Stimulated activated effector memory CD8-positive, alpha-beta T cell treated with anti-CD3 and anti-CD28 coated beads, Interleukin-12 subunit alpha, Interleukin-12 subunit beta, amount 100 ng/mL, for 72 hours (primary cell): ENCODE data around the gene CLTCL1.
"Not testable (repeated sequence)": the region's sequence is repeated elsewhere in the genome, so short reads cannot be mapped to it uniquely, and the experiment has no call there.

Experiments
- ATAC-seq: fragments of 150-1000 bp; cut with Tn5 transposase; 2 replicates; pipeline ENCODE4 v1.10.0; 2021
- DNase-seq, 2 donors: peaks; one replicate each; pipeline ENCODE4 v3.0.0; 2021 to 2022; ENCODE audit warnings: low spot score in 2 of 2
- H3K27ac Mint-ChIP-seq: one replicate; pipeline ENCODE4 v1.8.0; 2022; ENCODE audit warnings: mild to moderate bottlenecking, mixed read lengths
- H3K36me3 Mint-ChIP-seq: one replicate; pipeline ENCODE4 v1.8.0; 2022; ENCODE audit warnings: mild to moderate bottlenecking, mixed read lengths
- H3K4me1 Mint-ChIP-seq: one replicate; pipeline ENCODE4 v1.8.0; 2022; ENCODE audit warnings: mixed read lengths
- H3K4me3 Mint-ChIP-seq: one replicate; pipeline ENCODE4 v1.8.0; 2022; ENCODE audit warnings: mild to moderate bottlenecking, mixed read lengths
- H3K9me3 Mint-ChIP-seq: one replicate; pipeline ENCODE4 v1.8.0; 2022; ENCODE audit warnings: mixed read lengths

The CLTCL1 gene

DNA sequence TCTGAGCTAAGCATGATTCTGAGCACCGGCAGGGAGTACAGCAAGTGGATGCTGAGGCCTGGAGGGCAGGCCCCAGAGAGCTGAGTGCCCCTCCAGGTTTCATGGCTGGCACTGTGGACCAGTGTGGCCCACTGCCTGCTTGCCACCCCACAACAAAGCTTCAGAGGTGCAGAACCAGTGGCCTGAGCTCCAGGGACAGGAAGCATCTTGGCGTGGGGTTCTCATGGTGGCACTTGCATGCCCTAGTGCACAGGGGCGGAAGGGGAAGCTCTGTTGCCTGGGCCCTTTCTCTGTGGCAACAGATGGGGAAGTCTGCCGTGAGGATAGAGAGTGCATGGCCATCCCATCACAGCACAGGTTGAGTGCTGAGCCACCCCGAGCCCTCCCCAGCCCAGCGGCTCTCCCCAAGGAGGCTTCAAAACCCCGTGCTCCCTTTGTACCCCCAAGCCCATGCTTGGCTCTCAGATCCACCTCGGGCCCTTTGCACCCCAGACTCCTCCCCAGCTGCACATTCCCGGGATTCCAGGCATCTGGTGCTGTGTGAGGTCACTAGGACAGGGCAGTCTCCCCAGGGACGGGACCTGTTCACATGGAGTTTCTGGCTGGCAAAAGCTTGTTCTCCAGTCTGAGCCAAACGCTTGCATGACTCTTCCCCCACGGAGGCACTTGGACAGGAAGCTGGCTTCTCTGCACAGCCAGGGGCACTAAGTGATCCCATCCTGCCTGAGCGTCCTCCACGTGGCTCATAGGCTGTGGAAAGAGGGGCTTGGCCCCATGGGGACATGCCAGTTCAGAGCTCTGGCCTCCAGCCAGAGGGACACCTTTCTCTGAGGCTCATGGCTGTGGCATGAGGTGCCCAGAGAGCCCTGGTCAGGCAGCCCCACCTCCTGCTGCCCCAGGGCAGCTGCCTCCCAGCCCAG lies 117.2 kb downstream of the CLTCL1 start:
- Mint-ChIP-seq H3K4me1 (peaks cover 45% of the 10 kb centered on the region), H3K9me3 (no peaks in the 10 kb centered on the region), H3K27ac (no peak overlapping the region), H3K4me3 (no peak overlapping the region), H3K36me3 (peaks cover 17% of the 10 kb centered on the region)
- DNase-seq, result no peak
- ATAC-seq, result no peak

- H3K4me1 Mint-ChIP-seq, result peaks cover 52% of the 10 kb centered on the region
These were observed 118.2 kb downstream of the CLTCL1 start for GRCh38 chr22:19173047-19174035.

GRCh38 chr22:19172213-19173046 lies 119.1 kb downstream of the CLTCL1 start:
- Mint-ChIP-seq H3K36me3 (peaks cover 17% of the 10 kb centered on the region), H3K4me3 (peak overlapping the region; percentile 94), H3K4me1 (peaks cover 53% of the 10 kb centered on the region), H3K27ac (peak overlapping the region; percentile 96), H3K9me3 (no peaks in the 10 kb centered on the region)
- ATAC-seq (no peak), DNase-seq (no peak)

More at GRCh38 chr22:19173047-19174035, 118.2 kb downstream of the CLTCL1 start:
- Mint-ChIP-seq H3K4me3 (peak overlapping the region; percentile 94), H3K36me3 (peaks cover 17% of the 10 kb centered on the region), H3K9me3 (no peaks in the 10 kb centered on the region), H3K27ac (peak overlapping the region; percentile 96)
- DNase-seq, result no peak
- ATAC-seq, result no peak

DNA sequence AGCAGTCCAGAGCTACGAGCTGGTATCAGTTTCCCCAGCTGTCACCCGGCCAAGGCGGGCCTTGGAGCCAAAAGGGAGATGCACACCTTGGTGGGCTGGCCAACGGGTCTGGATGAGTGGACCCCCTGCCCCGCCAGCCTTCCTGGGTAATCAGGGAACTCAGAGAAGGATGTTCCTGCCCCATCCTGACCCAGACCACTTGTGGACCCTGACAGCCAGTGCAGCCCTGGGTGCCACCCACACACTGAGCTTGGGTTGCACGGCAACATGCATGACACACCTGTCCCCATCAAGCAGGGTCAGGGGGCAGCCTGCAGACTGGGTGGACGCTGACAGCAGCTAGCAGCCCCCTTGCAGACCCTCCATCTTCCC lies 121.6 kb downstream of the CLTCL1 start:
- ATAC-seq (no peak), DNase-seq (no peak)
- H3K27ac Mint-ChIP-seq, result no peak overlapping the region
- H3K36me3 Mint-ChIP-seq, result peaks cover 17% of the 10 kb centered on the region
- peak overlapping the region; percentile 94 for H3K4me3 Mint-ChIP-seq
- H3K4me1 Mint-ChIP-seq, result peaks cover 46% of the 10 kb centered on the region
- H3K9me3 Mint-ChIP-seq, result no peaks in the 10 kb centered on the region

DNA sequence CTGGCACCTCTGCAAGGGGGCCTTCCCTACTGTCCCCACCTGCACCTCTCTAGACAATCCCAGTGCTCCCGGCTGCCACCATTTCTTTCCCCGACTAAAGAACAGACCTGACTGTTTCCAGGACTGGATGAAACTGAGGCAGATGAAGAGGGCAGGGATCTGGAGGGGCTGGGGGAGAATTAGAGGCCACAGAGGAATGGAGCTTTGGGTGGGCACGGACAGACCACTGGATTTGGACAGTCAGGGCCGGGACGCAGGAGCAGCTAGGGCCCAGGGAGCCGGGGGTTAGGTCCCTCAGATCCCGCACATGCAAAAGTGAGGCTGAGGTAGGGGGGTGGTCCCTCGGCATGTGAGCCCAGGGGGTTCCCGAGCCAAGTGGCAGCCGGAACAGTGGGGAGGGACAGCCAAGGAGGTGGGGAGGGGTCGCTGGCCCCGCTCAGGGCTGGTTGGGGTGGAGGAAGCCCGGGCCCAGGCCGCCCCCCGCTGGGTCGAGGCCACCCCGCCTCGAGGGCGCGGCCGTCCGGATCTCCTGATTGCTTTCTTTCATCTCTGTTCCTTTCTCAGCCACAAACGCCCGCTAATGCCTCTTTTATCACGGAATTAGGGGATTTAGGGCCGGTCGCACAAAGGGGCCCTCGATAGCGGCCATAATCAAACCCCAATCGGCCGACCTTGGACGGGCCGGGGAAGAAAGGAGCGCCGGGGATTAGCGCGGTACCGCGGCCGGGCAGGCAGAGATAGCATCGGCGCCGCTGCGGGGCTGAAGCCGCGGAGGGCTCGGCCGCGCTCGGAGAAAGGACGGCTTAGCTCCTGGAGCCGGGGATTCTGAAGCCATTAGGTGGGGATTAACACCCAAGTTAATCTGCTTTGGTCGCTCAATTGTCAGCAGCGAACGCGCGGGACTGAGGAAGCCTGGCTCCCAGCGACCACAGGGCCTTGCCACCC lies 122.2 kb downstream of the CLTCL1 start:
- DNase-seq (no peak), ATAC-seq (no peak)
- H3K27ac Mint-ChIP-seq, result no peak overlapping the region
- peak overlapping the region; percentile 94 for H3K4me3 Mint-ChIP-seq
- peaks cover 17% of the 10 kb centered on the region for H3K36me3 Mint-ChIP-seq
- no peaks in the 10 kb centered on the region for H3K9me3 Mint-ChIP-seq
- peaks cover 46% of the 10 kb centered on the region for H3K4me1 Mint-ChIP-seq

- Mint-ChIP-seq H3K4me3 (peak overlapping the region; percentile 94), H3K36me3 (peaks cover 13% of the 10 kb centered on the region), H3K4me1 (peaks cover 36% of the 10 kb centered on the region), H3K27ac (no peak overlapping the region), H3K9me3 (no peaks in the 10 kb centered on the region)
- no peak for DNase-seq
- ATAC-seq, result no peak
These were observed 123.2 kb downstream of the CLTCL1 start for GRCh38 chr22:19168088-19168890.

DNA sequence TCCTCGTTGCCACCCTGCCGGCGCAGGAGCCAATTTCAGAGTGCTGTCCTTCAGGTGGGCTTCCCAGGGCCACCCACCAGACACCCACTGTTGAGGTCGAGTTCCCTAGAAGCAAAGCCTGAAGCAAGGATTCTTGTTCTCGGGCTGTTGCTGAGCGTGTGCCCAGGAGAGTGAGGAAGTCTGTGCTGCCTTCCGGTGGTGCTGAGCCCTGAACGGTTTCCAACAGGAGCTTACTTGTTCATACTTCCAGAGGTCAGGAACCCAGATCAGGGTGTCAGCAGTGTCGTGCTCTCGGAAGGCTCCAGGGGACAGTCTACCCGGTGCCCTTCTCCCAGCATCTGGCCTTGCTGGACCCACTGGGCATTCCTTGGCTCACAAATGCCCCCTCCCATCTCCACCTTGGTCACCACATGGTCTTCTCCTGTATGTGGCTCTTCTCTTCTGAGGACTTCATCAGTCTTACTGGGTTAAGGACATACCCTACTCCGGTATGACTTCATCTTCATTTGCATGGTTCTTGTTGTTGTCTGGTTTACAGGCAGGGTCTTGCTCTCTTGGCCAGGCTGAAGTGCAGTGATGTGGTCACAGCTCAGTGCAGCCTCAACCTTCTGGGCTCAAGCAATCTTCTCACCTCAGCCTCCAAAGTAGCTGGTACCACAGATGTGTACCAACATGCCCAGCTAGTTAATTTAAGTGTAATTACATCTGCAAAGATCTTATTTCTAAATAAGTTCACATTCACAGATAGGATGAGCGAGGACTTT lies 124.2 kb downstream of the CLTCL1 start:
- Mint-ChIP-seq H3K36me3 (peaks cover 9% of the 10 kb centered on the region), H3K9me3 (no peaks in the 10 kb centered on the region), H3K4me3 (no peak overlapping the region), H3K27ac (no peak overlapping the region), H3K4me1 (peaks cover 26% of the 10 kb centered on the region)
- DNase-seq, result no peak
- no peak for ATAC-seq

DNA sequence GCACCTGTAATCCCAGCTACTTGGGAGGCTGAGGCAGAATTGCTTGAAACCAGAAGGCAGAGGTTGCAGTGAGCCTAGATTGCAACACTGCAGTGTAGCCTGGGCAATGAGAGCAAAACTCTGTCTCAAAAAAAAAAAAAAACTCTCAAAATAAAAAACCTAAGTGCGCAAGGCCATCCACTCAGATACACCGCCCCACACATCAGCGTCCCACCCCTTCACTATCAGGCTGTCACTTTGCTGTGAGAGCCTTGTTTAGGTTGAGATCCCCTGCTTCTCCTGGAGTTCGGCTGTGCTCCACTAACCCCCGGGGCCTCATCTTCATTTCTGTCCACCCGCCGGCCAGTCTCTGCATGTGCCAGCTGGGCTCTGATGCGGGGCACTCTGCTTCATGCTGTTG lies 125.1 kb downstream of the CLTCL1 start:
- Mint-ChIP-seq H3K9me3 (no peaks in the 10 kb centered on the region), H3K27ac (no peak overlapping the region), H3K36me3 (peaks cover 9% of the 10 kb centered on the region), H3K4me3 (no peak overlapping the region), H3K4me1 (peaks cover 22% of the 10 kb centered on the region)
- no peak for ATAC-seq
- DNase-seq, result no peak

GRCh38 chr22:19164425-19164824 lies 127.1 kb downstream of the CLTCL1 start:
- no peaks in the 10 kb centered on the region for H3K36me3 Mint-ChIP-seq
- no peaks in the 10 kb centered on the region for H3K9me3 Mint-ChIP-seq
- H3K4me3 Mint-ChIP-seq, result no peak overlapping the region
- DNase-seq (no peak), ATAC-seq (no peak)
- peaks cover 10% of the 10 kb centered on the region for H3K4me1 Mint-ChIP-seq
- H3K27ac Mint-ChIP-seq, result no peak overlapping the region

GRCh38 chr22:19158649-19159048 lies 132.9 kb downstream of the CLTCL1 start:
- not testable (repeated sequence) for H3K4me3 Mint-ChIP-seq, H3K9me3 Mint-ChIP-seq, DNase-seq, H3K27ac Mint-ChIP-seq, ATAC-seq, H3K4me1 Mint-ChIP-seq, H3K36me3 Mint-ChIP-seq

GRCh38 chr22:19156109-19156508 lies 135.4 kb downstream of the CLTCL1 start:
- ATAC-seq, H3K27ac Mint-ChIP-seq, H3K36me3 Mint-ChIP-seq, H3K9me3 Mint-ChIP-seq, H3K4me3 Mint-ChIP-seq, H3K4me1 Mint-ChIP-seq, DNase-seq: not testable (repeated sequence)

DNA sequence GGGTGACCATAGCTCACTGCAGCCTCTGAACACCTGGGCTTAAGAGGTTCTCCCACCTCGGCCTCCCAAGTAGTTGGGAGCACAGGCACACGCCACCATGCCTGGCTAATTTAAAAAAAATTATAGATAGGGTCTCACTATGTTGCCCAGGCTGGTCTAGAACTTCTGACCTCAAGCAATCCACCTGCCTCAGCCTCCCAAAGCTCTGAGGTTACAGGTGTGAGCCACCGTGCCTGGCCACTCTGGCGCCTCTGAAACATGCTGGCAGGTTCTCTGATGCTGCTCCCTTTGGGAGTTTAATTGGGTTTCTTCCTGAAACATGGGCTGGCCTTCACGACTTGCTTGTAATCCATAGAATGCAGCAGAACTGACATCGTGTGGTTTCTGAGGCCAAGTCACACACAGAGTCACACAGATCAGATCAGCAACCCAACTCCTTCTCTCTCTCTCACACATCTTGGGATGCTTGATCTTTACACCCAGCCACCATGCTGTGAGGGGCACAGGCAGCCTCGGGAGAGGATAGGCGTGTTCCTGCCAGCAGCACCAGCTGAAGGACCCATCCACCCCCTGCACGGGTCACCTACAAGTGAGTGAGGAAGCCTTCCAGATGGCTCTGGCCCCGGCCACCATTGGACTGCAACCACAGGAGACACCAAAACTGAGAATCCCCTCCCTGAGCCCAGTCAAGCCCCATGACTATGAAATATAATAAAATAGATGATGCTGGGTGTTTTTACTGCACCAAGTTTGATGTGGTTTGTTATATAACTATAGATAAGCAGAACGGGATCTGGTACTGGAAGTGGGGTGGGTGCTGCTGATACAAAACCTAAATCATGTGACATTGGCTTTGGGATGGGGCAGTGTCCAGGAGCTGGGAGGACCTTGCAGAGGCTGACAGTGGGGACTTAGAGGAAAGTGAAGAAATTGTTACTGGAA lies 138.3 kb downstream of the CLTCL1 start:
- ATAC-seq, result no peak
- Mint-ChIP-seq H3K36me3 (no peaks in the 10 kb centered on the region), H3K4me1 (peaks cover 6% of the 10 kb centered on the region), H3K27ac (no peak overlapping the region), H3K9me3 (peaks cover 4% of the 10 kb centered on the region), H3K4me3 (no peak overlapping the region)
- DNase-seq, result no peak
